ENCODE results near the gene DOHH.

The DOHH gene

DNA sequence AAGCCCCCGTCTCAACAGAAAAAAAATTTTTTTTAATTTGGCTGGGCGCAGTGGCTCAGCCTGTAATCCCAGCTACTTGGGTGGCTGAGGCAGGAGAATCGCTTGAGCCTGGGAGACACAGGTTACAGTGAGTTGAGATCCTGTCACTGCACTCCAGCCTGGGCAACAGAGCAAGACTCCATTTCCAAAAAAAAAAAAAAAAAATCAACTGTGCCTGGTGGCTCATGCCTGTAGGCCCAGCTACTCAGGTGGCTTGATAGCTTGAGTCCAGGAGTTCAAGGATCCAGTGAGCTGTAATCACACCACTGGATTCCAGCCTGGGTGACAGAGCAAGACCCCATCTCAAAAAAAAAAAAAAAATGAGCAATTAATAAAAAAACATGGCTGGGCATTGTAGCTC, 1.3 kb upstream of the DOHH start:
- no peak for DNase-seq (ENCODE audit: low read depth)

DNA sequence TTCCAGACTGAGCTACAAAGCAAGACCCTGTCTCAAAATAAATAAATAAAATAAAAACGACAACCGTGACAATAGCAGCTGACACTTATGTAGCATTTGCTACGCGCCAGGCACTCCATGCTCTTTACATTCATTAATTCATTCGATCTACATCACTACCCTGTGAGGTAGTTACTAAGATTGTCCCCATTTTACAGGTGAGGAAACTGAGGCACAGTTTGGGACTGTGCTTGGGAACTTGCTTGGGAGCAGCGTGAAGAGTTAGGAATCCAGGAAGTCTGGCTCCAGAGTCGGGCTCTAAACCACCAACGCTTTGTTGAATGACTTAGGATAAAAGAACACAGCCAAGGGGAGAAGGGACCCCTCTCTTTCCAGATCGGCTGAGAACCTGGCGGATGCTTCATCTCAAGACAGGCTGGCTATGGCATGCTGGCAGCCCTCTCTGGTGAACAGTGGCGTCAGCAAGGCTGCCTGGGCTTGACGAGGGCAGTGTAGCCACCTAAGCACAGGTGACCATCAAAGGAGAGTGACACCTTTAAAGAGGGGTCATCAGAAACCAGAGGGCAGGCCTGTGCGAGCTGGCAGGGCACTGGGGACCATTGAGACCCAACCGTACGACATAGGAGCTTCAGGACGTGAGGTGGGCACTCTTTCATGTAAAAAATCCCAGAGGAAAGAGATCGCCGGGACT, 591 bp downstream of the DOHH start:
- no peak for DNase-seq (ENCODE audit: low read depth)

DNA sequence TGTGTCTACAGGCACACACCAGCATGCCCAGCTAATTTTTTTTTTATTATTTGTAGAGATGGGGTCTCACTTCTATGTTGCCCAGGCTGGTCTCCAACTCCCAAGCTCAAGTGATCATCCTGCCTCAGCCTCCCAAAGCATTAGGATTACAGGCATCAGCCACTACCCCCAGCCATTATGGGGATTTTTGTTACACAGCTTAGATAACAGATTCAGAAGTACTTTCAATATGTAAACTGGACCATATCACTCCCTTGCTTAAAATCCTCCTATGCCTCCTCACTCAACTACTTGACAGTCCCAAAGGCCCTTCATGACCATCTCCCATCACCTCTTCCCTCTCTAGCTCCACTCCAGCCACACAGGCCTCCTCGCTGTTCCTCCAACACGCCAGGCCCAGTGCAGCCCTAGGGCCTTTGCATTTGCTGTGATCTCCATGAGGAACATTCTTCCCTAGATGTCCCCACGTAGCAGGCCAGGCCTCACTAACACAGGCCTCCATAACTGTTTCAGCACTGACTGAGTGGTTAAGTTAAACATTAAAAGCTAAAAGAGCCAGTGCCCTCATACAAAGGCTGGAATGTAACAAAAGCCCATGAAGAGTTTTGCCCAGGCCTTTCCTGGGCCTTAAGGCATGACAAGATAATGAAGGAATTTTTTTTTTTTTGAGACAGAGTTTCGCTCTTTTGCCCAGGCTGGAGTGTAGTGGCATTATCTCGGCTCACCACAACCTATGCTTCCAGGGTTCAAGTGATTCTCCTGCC, 2.5 kb downstream of the DOHH start:
- no peak for DNase-seq (ENCODE audit: low read depth)

DNA sequence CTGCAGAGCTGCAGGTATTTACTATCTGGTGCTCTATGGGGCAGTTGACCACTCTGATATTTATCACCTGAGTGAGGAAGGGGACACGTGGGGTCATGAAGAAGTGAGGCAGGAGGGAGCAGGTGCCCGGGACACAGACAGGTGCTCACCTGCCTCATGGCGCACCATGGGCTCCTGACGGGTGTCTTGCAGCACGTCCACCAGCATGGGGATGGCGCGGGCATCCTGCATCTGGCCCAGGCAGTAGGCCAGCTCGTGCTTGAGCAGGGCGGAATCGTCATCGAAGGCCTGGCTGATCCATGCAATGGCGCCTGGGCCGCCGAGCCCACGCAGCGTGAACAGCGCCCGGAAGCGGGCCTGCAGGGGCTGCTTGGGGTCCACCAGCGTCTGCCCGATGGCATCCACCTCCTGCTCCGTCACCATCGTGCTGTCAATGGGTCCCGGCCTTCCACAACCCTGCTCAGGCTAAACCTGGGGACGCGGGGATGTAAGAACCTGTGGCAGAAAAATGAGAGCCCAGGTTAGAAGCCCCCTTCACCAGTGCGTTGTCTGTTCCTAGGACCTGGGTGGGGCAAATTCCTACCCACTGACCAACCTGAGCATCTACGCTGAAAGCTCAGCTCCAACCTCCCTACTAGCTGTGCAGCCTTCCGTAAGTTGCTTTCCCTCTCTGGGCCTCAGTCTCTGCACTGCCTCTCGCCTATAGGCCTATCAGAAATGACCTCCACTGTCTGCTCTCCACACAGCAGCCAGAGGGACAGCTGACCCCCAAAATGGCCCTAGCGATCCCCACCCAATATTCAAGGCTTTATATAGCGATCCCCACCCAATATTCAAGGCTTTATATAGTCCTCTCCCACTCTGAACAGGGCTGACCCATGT, 3.8 kb downstream of the DOHH start:
- DNase-seq (ENCODE audit: low read depth), result no peak

DNA sequence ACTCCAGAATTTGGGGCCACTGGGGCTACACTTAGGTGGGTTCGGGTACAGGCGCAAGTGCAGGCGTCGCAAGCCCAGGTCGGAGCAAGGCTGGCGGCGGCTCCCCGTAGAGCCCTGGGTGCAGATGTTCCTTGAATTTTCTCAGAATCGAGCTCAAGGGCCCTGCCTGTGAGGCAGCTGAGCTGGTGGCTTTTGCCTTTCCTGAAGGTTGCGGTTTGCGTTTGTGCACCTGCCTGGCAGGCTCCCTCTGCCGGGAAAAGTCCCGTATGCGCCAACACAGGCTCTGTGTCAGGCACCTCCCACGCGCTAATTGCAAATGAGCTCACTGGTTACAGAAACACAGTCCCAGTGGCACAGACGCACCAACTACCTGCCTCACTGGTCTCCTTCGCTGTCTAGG, 5.9 kb downstream of the DOHH start:
- DNase-seq (ENCODE audit: low read depth), result peak; percentile 63

DNA sequence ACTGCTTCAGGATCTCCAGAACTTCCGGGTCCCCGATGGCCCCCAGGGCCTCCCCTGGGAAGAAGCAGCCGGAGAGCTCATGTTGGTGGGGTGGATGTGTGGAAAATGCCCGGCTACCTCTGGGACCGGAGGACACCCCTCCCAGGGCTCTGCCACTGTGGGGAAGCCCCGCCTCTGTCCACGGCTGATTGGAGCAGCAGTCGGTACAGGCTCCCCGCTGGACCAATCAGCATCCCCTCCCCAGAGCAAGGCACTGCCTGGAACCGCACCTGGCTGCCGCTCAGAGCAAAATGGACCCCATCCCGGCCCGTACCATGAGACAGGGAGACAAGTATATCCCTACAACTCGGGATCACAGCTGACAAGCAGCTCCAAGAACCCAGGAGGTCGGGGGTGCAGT, 6.4 kb downstream of the DOHH start:
- DNase-seq (ENCODE audit: low read depth), result no peak

DNA sequence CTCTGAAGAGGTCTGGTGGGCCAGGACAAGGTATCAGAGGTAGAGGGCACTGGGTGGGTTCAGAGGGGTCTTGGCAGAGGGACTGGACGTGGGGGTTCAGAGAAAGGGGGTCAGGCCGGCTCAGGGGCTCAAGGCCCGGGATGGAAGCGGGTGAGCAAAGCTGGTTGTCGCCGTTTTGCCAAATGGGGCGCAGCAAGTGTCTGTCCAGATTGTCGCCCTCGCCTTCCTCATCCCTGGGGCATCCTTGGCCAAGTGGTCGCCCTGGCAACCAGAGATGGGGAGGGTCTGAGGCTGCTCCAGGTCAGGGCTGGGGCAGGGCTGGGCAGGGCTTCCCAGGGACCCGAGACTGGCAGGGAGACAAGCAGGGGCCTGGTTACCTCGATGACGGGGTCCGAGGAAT, 6.8 kb downstream of the DOHH start:
- DNase-seq (ENCODE audit: low read depth), result no peak

DNA sequence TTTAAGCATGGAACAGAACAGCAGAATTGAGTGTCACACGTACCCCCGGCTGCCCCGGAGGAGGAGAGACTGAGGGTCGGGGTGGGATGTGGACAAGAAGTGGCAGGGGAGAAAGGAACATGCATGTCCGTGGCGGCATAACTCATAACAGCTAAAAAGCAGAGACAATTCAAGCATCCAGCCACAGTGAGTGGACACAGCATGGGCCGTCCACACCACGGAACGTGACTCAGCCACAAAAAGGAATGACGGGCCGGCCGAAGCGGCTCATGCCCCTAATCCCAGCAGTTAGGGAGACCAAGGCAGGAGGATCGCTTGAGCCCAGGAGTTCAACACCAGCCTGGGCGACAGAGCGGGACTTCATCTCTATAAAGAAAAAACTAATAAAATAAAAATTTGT, 7.6 kb downstream of the DOHH start:
- no peak for DNase-seq (ENCODE audit: low read depth)

DNA sequence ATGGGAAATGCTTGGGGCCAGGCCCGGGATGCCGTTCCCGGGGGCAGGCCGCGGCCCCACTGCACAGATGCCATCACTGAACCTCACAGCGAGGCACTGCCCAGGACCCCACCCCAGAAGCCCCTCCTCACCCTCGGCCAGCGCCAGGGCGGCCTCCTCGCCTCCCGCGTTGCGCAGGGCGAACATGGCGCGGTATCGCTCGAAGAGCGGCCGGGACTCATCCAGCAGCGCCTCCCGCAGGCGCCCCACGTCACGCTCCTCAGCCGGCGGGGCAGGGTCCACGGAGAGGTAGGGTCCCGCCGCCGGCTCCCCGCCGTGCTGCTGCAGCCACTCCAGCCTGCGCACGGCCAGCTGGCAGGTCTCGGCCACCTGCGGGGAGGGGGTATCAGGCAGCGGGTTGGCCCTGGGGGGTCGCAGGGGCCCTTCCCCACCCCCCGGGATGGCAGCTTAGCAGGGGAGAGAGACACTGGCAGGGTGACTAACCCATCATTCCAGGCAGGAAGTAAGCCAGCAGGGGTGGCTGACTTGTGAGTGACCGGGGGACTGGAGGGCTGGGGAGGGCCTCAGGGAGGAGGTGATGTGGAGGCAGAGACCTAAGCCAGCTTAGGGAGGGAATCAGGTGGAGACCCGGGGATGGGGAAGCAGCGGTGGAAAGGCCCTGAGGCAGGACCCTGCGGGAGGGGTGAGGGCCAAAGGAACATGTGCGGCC, 8.2 kb downstream of the DOHH start:
- no peak for DNase-seq (ENCODE audit: low read depth)

DNA sequence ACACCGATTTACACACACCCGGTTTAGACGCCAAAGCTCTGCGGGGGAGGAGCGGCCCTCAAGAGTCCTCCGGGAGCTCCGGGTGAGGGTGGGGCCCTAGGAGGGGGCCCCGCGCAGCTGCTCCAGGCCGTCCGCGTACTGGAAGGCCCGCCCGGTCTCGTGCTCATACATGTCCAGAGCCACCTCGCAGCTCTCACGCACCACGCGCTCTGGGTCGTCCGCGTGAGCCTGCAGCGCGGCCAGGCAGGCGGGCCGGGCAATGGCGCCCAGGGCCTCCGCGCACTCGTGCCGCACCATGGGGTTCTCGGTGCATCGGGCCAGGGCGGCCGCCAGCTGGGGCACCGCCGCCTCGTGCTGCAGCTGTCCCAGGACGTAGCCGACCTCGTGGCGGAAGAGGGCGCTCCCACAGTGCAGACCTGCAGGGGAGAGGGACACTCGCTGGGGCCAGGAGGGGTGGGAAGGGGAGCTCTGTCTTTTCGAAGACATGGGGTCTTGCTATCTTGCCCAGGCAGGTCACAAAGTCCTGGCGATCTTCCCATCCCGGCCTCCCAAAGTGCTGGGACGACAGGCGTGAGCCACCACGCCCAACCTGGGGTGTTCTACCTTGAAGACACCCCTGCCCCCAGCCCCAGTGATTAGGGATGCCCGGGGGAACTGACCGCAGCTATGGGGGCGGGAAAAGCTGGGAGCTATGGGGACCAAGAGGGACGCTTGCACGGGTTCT, 8.9 kb downstream of the DOHH start:
- no peak for DNase-seq (ENCODE audit: low read depth)

DNA sequence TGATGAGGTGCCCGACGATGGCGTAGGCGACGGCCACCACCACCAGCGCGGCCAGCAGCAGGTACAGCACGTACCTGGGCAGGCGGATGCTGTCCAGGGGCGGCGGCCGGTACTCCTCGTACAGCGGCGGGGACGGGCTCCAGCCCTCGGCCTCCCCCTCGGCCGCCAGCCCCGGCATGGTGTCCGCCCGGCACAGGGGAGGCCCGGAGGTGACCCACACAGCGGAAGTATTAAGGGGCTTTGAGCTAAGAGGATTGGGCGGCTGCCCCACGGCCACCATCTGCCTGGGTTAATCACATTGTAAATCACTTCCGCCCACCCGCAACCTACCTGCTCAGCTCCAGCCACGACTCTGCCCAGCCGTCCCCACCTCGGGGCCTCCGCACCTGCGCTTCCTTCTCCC, 17.2 kb downstream of the DOHH start, which contains the start of gene SMIM44:
Gene SMIM44, minus strand, starts transcription at position 216 of the 403 bp plus-strand sequence. Its CDS starts 38 bp downstream, at position 178.
- DNase-seq (ENCODE audit: low read depth), result no peak

DNA sequence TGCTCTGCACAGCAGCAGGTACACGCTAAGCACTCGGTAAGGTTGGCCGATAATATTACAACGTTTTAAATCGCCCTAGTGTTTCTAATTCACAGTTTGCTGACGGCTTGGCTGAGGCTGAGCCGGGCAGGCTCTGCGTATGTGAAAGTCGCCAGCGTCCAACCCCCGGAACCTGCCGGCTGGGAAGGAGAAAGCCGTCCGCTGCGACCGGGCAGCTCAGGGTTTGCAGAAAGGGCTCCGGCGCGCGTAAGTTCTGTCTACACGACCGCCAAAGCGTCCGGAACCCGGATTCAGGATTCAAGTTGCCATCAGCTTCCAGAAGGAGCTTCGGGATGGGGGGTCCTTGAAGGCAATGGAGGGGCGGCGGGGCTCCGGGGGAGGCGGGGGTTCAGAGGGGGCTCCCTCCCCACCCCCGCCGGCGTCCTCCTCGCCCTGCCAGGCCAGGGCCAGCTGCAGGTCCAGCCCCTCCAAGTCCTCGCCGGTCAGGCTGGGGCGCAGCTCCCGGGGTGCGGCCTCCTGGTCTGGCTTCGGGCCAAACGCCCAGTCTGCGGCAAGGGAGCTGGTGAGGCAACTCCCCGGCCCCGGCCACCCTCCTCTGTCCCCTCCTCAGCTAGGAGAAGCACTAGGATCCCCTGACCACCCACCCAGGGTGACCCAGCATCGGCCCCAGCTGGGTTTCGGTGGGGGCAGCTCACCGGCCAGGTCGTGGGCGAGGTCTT, 17.8 kb downstream of the DOHH start:
- DNase-seq (ENCODE audit: low read depth), result no peak

DNA sequence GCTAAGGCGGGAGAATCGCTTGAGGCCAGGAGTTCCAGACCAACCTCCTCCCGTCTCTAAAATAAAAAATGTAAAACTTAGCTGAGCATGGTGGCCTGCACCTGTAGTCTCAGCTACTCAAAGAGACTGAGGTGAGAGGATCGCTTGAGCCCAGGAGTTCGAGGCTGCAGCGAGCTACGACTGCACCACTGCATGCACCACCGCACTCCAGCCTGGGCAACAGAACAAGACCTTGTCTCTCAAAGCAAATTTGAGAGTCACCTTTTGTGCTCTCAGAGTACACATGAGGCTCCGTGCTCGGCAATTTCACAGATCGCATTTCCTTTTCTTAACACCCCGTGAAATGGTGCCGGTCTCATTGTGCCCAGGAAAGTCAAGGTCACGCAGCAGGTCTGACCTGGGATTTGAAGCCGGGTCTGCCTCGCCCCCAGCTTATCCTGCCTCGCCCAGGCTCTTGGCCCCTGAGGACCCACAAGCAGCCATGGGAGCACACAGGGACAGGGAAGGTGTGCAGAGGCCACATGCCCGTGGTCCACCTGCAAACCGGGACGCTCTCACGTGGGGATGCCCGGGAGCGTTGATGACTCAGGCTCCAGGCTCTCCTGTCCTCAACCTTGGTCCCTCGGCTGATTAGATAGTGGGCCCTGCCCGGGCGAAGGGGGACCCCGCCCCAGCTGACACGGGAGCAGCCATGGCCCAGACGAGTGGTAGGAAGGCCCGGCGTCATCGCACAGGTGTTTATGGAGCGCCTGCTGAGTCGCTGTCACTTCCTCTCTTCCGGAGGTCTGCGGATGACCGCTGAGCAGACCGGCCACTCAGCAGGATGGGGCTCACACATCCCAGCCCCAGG, 19.0 kb downstream of the DOHH start:
- no peak for DNase-seq (ENCODE audit: low read depth)

DNA sequence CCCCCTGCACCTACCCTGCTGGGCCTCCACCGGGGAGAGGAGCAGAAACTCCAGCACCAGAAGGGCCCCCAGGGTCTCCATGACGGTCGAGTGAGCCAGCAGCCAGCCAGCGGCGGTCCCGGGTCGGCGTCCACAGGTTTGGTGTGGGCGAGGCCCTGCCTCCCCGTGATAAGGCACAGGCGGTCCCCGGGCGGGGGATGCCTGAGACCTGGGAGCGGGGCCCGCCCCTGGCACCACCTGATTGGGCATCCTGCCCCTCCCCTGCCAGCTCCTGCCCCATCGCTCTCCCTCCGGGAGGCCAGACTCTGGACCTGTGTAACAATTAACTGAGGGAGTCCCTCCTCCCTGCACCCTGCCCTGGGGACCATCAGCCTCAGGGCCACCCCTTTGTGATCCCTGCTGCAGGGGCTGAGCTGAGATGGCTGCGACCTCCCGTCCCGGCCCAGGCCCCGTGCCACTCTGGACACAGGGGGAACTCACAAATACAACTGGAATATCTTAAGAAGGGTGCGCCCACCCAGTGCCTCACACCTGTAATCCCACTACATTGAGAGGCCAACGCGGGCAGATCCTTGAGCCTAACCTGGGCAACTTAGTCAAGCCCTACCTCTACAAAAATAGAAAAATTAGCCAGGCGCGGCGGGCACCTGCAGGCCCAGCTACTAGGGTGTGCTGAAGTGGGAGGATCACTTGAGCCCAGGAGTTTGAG, 19.9 kb downstream of the DOHH start, which contains the start of gene SMIM24:
Gene SMIM24, minus strand, starts transcription at position 143 of the 709 bp plus-strand sequence. Its CDS starts 62 bp downstream, at position 81.
- DNase-seq (ENCODE audit: low read depth), result no peak

DNA sequence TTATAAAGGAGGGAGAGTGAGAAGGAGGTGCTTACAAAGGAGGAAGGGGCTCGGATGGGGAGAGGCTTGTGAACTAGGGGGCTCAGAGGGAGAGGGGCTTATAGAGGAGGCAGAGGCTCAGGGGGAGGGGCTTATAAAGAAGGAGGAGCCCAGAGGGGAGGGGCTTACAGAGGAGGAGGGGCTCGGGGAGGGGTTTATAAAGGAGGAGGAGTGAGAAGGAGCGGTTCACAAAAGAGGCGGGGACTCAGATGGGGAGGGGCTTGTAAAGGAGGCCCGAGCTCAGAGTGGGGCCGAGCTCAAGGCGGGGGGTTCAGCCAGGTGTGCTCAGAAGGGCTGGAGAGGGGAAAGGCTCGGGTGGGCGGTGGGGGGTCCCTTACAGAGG, 20.6 kb downstream of the DOHH start:
- DNase-seq (ENCODE audit: low read depth), result no peak

DNA sequence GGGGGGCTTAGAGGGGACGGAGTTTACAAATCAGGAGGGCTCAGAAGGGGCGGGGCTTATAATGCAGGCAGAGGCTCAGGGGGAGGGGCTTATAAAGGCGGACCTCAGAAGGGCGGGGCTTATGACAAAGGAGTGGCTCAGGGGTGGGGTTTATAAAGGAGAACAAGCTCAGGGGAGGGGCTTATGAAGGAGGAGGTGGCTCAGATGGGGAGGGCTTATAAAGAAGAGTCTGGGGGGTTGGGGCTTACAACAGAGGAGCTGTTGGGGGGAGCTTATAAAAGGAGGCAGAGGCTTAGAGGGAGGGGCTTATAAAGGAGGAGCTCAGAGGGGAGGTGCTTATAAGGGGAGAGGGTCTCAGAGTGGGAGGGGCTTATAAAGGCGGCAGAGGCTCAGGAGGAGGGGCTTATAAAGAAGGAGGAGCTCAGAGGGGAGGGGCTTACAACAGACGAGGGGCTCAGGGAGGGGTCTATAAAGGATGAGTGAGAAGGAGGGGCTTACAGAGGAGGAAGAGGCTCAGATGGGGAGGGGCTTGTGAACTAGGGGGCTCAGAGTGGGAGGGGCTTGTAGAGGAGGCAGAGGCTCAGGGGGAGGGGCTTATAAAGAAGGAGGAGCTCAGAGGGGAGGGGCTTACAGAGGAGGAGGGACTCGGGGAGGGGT, 21.2 kb downstream of the DOHH start:
- DNase-seq (ENCODE audit: low read depth), result no peak

DNA sequence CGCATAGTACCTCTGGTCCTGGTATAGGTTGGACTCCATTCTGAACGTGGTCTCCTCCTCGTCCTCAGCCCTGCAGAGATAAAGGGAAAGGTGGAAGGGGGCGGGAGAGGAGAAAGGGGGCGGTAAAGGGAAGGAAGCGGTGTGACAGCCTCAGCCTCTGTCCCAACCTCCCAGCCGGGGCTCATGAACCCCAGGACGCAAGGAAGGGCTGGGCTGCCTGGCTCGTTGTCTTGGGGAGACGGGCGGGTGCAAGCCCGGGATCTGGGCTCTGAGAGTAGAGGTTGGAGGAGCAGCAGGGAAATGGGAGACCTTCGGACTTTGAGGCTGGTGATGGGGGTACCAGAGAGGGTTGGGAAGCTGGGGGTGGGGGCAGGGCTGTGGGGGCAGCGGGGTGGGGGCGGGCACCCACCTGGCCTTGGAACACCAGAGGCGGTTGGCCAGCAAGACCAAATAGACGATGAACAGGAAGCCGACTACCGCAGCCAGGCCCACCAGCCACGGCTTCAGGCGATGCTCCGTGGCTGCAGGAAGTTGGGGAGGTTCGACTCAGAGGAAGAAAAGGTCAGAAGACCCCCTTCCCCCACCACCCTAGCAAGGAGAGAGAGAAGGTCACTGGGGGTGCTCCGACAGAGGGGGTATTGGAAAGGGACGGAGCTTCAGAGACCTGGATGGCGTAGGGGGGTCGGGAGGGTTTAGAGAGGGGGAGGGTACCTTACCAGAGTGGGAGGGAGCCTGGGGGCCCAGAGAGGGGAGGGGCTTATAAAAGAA, 21.9 kb downstream of the DOHH start:
- no peak for DNase-seq (ENCODE audit: low read depth)

DNA sequence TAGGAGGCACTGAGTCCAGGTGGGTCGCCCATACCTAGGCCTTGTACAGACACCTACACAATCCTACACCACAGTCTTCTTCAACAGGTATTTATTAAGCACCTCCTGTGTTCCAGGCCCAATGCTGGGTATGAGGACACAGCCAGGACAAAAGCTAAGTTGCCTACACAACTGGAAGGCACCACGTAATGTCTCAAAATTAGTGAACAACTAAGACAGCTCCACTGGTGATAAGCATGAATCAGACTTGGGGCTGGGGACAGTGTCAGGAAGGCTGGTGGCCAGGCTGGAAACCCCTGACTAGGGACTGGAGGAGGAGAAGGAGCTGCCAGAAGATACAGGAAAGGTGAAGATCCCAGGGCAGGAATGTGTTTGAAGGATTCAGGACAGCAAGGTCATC, 22.5 kb downstream of the DOHH start:
- DNase-seq (ENCODE audit: low read depth), result no peak
